C4-2B (cell line): ENCODE results near the gene KMO.

Experiments
- CTCF ChIP-seq: fragments of 450-650 bp; conservative IDR thresholded peaks from 2 replicates; pipeline ENCODE4 v1.5.1; 2017; ENCODE audit warnings: mild to moderate bottlenecking
- ZFX ChIP-seq: fragments of 450-650 bp; IDR thresholded peaks from 2 replicates; pipeline ENCODE4 v1.6.1; 2017

- TF ChIP-seq CTCF: no peak
- TF ChIP-seq ZFX: no peak
These were observed 42.0 kb downstream of the KMO start for GRCh38 chr1:241574154-241574553.
